Measurements from ENCODE around the gene TMEM59L.
A peak's percentile ranks its signal among the peaks of the same experiment; 100 is the strongest.

Gene TMEM59L

GRCh38 chr19:18660051-18660910 lies 47.6 kb downstream of the TMEM59L start:
- no peak for DNase-seq

- DNase-seq = no peak
Observed at GRCh38 chr19:18660939-18661670, 48.4 kb downstream of the TMEM59L start.

DNA sequence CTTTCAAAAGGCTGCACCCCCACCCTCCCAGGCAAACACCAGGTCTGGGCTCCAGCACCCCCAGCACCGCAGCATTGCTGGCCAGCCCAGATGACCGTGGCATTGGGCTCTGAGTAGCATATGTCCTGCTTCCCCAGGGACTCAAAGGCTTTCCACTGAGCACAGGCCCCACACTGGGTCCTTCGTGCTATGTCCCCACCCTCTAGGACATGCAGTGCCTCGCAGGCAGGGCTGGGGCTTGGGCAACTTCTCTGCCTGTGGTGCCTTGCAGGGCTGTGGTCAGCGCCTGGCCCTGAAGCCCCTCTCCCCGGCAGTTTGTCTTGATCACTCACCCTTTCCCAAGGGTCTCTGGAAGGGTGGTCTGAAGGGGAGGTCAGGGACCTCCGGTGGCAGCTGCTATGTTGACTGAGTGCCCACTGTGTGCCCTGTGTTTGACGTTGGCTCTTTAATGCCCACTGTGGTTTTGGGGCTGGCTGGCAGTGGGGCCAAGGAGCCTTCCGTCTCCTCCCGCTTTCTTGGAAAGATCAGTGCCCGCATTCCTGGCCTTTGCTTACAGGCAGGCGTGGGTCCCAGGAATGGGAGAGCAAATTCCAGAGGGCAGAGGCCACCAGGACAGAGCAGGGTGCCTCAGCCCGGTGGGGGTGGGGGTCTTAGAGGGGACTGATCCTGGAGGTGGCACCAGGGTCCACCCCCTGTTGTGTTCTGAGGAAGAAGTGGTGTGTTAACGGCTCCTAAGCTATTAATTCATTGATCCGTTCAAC lies 50.5 kb downstream of the TMEM59L start:
- no peak for DNase-seq

GRCh38 chr19:18663940-18664530 lies 51.4 kb downstream of the TMEM59L start:
- peak; percentile 23 for DNase-seq

- DNase-seq = no peak
Observed at GRCh38 chr19:18665771-18666202, 53.1 kb downstream of the TMEM59L start.

GRCh38 chr19:18666317-18666716 lies 53.6 kb downstream of the TMEM59L start:
- no peak for DNase-seq

DNA sequence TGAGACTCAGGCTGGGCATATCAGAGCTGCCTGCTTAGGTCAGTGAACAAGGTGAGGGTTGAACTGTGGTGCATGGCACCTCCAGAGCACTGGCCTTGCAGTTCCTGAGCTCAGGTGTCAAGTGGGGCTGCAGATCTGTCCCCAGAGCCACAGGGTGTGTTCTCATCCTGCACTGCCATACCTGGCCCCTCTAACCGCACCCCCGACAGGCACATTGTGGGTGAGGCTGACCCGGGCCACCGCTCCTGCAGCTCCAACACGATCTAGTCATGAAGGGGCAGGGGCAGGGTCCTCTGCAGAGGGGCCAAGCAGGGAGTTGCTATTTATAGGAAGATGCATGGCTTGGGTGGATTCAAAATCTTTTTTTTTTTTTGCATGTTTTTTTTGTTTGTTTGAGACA lies 54.1 kb downstream of the TMEM59L start:
- DNase-seq = no peak

- DNase-seq = no peak
Observed at GRCh38 chr19:18667531-18668251, 55.0 kb downstream of the TMEM59L start.

DNA sequence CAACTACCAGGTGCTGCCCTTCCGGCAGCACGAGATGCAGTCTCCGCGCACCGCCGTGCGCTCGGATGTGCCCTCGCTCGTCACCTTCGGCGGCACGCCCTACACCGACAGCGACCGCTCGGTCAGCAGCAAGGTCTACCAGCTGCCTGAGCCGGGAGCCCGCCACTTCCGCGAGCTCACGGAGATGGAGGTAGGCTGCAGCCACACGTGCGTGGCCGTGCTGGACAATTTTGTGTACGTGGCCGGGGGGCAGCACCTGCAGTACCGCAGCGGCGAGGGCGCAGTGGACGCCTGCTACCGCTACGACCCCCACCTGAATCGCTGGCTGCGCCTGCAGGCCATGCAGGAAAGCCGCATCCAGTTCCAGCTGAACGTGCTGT lies 55.6 kb downstream of the TMEM59L start:
- DNase-seq = no peak

DNA sequence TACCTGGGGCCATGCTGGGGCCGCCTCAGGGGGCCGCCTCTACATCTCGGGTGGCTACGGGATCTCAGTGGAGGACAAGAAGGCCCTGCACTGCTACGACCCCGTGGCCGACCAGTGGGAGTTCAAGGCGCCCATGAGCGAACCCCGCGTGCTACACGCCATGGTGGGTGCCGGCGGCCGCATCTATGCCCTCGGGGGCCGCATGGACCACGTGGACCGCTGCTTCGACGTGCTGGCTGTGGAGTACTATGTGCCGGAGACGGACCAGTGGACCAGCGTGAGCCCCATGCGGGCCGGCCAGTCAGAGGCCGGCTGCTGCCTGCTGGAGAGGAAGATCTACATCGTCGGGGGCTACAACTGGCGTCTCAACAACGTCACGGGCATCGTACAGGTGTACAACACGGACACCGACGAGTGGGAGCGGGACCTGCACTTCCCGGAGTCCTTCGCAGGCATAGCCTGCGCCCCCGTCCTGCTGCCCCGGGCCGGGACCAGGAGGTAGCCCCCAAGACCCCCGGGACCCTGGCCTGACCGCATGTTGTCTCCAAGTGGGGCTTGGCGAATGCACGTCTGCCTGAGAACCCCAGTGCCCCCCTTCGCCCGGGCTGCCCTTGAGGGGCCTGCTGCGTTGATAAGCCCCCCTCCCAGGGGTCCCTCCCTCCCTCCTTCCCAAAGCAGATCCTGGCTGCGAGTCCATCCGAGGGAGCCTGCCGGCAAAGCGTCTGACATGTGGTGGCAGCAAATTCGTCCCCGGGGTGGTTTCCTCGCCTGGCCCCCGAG lies 56.3 kb downstream of the TMEM59L start:
- no peak for DNase-seq

- no peak for DNase-seq
Observed at GRCh38 chr19:18669524-18669817, 56.8 kb downstream of the TMEM59L start.

DNA sequence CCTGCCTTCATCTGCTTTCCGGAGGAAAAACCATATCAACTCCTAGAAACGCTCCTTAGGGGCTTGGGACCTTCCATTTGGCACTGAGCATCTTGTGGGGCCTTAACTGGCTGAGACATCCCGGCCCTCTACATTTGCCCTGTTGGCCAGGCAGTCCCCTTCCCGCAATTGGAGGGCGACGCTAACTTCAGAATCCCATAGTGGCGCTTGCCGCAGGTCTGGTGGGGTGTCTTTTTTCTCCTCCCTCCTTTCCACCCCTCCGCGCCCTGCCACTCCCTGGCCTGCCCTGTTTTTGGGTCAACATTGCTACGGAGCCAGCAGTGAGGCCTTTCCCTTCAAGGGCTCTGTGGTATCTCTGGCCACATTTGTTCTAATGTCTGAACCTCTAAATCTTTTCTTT lies 57.2 kb downstream of the TMEM59L start:
- no peak for DNase-seq

- DNase-seq = no peak
Observed at GRCh38 chr19:18670312-18670711, 57.6 kb downstream of the TMEM59L start.

Measured in activated T-cell treated with anti-CD3 and anti-CD28 coated beads, Interleukin-2, amount 50 U/mL, for 1 hour (primary cell).